ENCODE measurements around the gene CACHD1.
A peak's percentile ranks its signal among the peaks of the same experiment; 100 is the strongest.

CACHD1 gene

GRCh38 chr1:64514197-64514765, 44.4 kb downstream of the CACHD1 start:
- Histone ChIP-seq H3K27ac (peak overlapping the region; percentile 11; the same call in 1 of the 2 replicates), H3K4me3 (ENCODE audit: low read depth, low read length) (no peak overlapping the region), H3K27me3 (ENCODE audit: insufficient read depth, low read depth, severe bottlenecking) (no peaks in the 10 kb centered on the region), H3K9me3 (ENCODE audit: severe bottlenecking) (no peaks in the 10 kb centered on the region), H3K36me3 (no peaks in the 10 kb centered on the region)
- no peak for DNase-seq
- no peak for TF ChIP-seq CTCF (IDR thresholded peaks at IDR 0.05; ENCODE audit: low read depth, low read length)

GRCh38 chr1:64515427-64515826, 45.5 kb downstream of the CACHD1 start:
- H3K9me3 ChIP-seq (ENCODE audit: severe bottlenecking): no peaks in the 10 kb centered on the region
- no peak for TF ChIP-seq CTCF (IDR thresholded peaks at IDR 0.05; ENCODE audit: low read depth, low read length)
- no peaks in the 10 kb centered on the region for H3K27me3 ChIP-seq (ENCODE audit: insufficient read depth, low read depth, severe bottlenecking)
- H3K27ac ChIP-seq: no peak overlapping the region
- no peaks in the 10 kb centered on the region for H3K36me3 ChIP-seq
- no peak for DNase-seq
- no peak overlapping the region for H3K4me3 ChIP-seq (ENCODE audit: low read depth, low read length)

- Histone ChIP-seq H3K27ac (no peak overlapping the region), H3K36me3 (no peaks in the 10 kb centered on the region), H3K27me3 (ENCODE audit: insufficient read depth, low read depth, severe bottlenecking) (no peaks in the 10 kb centered on the region), H3K9me3 (ENCODE audit: severe bottlenecking) (no peaks in the 10 kb centered on the region), H3K4me3 (ENCODE audit: low read depth, low read length) (no peak overlapping the region)
- DNase-seq: no peak
- no peak for TF ChIP-seq CTCF (IDR thresholded peaks at IDR 0.05; ENCODE audit: low read depth, low read length)
These were observed 46.4 kb downstream of the CACHD1 start for GRCh38 chr1:64516301-64516700.

GRCh38 chr1:64516803-64517568, 47.1 kb downstream of the CACHD1 start:
- Histone ChIP-seq H3K36me3 (no peaks in the 10 kb centered on the region), H3K27ac (no peak overlapping the region), H3K27me3 (ENCODE audit: insufficient read depth, low read depth, severe bottlenecking) (no peaks in the 10 kb centered on the region), H3K4me3 (ENCODE audit: low read depth, low read length) (no peak overlapping the region), H3K9me3 (ENCODE audit: severe bottlenecking) (no peaks in the 10 kb centered on the region)
- no peak for TF ChIP-seq CTCF (IDR thresholded peaks at IDR 0.05; ENCODE audit: low read depth, low read length)
- no peak for DNase-seq

GRCh38 chr1:64517640-64518039, 47.7 kb downstream of the CACHD1 start:
- H3K27ac ChIP-seq: no peak overlapping the region
- no peak for DNase-seq
- H3K4me3 ChIP-seq (ENCODE audit: low read depth, low read length): no peak overlapping the region
- no peaks in the 10 kb centered on the region for H3K36me3 ChIP-seq
- no peak for TF ChIP-seq CTCF (IDR thresholded peaks at IDR 0.05; ENCODE audit: low read depth, low read length)
- H3K9me3 ChIP-seq (ENCODE audit: severe bottlenecking): no peaks in the 10 kb centered on the region
- no peaks in the 10 kb centered on the region for H3K27me3 ChIP-seq (ENCODE audit: insufficient read depth, low read depth, severe bottlenecking)
